Activated CD4-positive, alpha-beta T cell treated with anti-CD3 and anti-CD28 coated beads for 36 hours (primary cell): ENCODE measurements around the gene KPNA2. TPM values are rescaled to one million over a fixed set of nuclear protein-coding genes. Genes with fewer than 3 reads are reported as not detected.
"Not testable (repeated sequence)": the region's sequence is repeated elsewhere in the genome, so short reads cannot be mapped to it uniquely, and the experiment has no call there.

Source experiments
- ATAC-seq: fragments of 200-7000 bp; cut with Tn5 transposase; one replicate; pipeline ENCODE4 v1.10.0; 2021; ENCODE audit warnings: mild to moderate bottlenecking, moderate library complexity
- CTCF ChIA-PET: fragments of 350-600 bp; sonication (Branson Sonifier 250); formaldehyde crosslinking; loops from one replicate; lab custom pipeline; 2021; ENCODE audit warnings: antibody characterized with exemption; lab: Charles Lee
- POLR2A ChIA-PET: fragments of 350-600 bp; sonication (Branson Sonifier 250); formaldehyde crosslinking; loops from one replicate; lab custom pipeline; 2021; ENCODE audit warnings: antibody characterized with exemption, inconsistent platforms; lab: Charles Lee
- DNase-seq: peaks from one replicate; pipeline ENCODE4 v3.0.0-alpha.2; 2020
- H3K27ac Mint-ChIP-seq: one replicate; pipeline ENCODE4 v1.8.0; 2021; ENCODE audit warnings: mixed read lengths
- H3K27me3 Mint-ChIP-seq: one replicate; pipeline ENCODE4 v1.8.0; 2021; ENCODE audit warnings: mixed read lengths
- H3K36me3 Mint-ChIP-seq: one replicate; pipeline ENCODE4 v1.8.0; 2021; ENCODE audit warnings: low read depth, mixed read lengths
- H3K4me1 Mint-ChIP-seq: one replicate; pipeline ENCODE4 v1.8.0; 2021; ENCODE audit warnings: mixed read lengths
- H3K4me3 Mint-ChIP-seq: one replicate; pipeline ENCODE4 v1.8.0; 2021; ENCODE audit warnings: mild to moderate bottlenecking, moderate library complexity, mixed read lengths
- H3K9me3 Mint-ChIP-seq: one replicate; pipeline ENCODE4 v1.8.0; 2021; ENCODE audit warnings: low read depth, mixed read lengths
- intact Hi-C, 2 experiments: fragments of 100-400 bp; cut with DNase I in 1 of 2; cut with micrococcal nuclease in 1 of 2; formaldehyde crosslinking; loops; one replicate each; pipeline versions ENCODE4 v1.14.2 to v1.15.1; 2022 to 2024; cut with DNase I, micrococcal nuclease
- total RNA-seq, 2 experiments: library from RNA; stranded (reverse); gene quantifications; one replicate each; pipeline ENCODE4 v1.2.3, GENCODE V29; 2021

Gene KPNA2
- total RNA-seq, 2 experiments from 2014 or later: 186 to 190 TPM

DNA sequence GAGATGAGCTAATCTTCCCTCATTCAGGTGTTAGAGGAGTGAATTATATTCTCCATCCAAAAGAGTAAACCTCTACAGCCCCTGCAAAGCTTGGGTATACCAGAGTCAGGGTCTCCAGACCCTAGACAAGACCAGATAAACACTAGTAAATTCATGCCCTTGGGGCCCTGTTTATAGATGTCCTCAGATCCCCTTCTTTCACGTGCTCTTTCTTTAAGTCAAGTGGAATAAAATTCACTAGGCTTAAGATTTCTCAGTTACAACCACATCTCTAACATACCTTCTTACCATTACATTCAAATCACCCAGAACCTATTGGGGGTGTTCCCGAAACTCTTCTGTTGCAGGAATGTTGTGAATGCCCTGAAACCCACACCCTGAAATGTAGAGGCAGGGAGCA lies 37.1 kb upstream of the KPNA2 start:
- intact Hi-C loops: loop anchor here in 1 of 2 experiments (10.0 kb wide), 1 partner anchor 624 kb away; the partner anchor contains the start of gene PITPNC1
- ChIA-PET POLR2A (no interaction called here), CTCF (no interaction called here)
- ATAC-seq (no peak), DNase-seq (no peak)
- H3K36me3 Mint-ChIP-seq: no peaks in the 10 kb centered on the region
- H3K4me1 Mint-ChIP-seq: peaks cover 21% of the 10 kb centered on the region
- H3K4me3 Mint-ChIP-seq: no peak overlapping the region
- H3K9me3 Mint-ChIP-seq: no peaks in the 10 kb centered on the region
- H3K27me3 Mint-ChIP-seq: peaks cover 13% of the 10 kb centered on the region
- no peak overlapping the region for H3K27ac Mint-ChIP-seq

DNA sequence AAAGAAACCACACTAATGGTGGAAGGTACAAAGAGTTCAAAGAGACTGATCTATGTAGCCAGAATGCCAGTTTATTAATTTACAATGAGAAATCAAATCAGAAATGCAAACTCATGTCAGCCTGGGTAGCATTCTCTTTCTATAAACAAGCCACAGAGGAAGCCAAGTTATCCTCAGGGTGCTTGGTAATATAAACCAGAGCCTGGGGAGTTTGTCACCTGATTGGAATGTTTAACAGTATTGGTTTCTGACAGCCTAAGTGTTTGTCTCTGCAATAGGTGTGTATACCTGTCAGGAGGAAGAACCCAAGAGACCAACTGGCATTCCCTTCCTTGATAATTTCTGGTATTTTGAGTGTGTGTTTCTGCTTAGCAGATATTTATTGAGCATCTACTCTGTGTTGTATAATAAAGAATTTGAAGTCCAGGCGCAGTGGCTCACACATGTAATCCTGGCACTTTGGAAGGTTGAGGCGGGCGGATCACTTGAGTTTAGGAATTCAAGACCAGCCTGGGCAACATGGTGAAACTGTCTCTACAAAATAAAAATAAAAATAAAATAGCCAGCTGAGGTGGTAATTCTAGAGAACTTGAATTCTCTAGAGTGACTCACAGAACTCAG lies 36.1 kb upstream of the KPNA2 start:
- ChIA-PET POLR2A (no interaction called here), CTCF (no interaction called here)
- no peak overlapping the region for H3K4me3 Mint-ChIP-seq
- H3K27me3 Mint-ChIP-seq: peaks cover 13% of the 10 kb centered on the region
- peaks cover 21% of the 10 kb centered on the region for H3K4me1 Mint-ChIP-seq
- H3K36me3 Mint-ChIP-seq: no peaks in the 10 kb centered on the region
- H3K9me3 Mint-ChIP-seq: no peaks in the 10 kb centered on the region
- no peak for DNase-seq
- H3K27ac Mint-ChIP-seq: no peak overlapping the region
- intact Hi-C loops: loop anchor here in 1 of 2 experiments (10.0 kb wide), 1 partner anchor 625 kb away; the partner anchor contains the start of gene PITPNC1
- ATAC-seq: no peak

GRCh38 chr17:68004201-68004600 lies 31.3 kb upstream of the KPNA2 start:
- no peak overlapping the region for H3K27ac Mint-ChIP-seq
- H3K36me3 Mint-ChIP-seq: no peaks in the 10 kb centered on the region
- POLR2A ChIA-PET: no interaction called here
- CTCF ChIA-PET: no interaction called here
- no peaks in the 10 kb centered on the region for H3K27me3 Mint-ChIP-seq
- intact Hi-C loops: no loop called here
- H3K4me3 Mint-ChIP-seq: no peak overlapping the region
- DNase-seq (no peak), ATAC-seq (no peak)
- H3K4me1 Mint-ChIP-seq: no peaks in the 10 kb centered on the region
- H3K9me3 Mint-ChIP-seq: no peaks in the 10 kb centered on the region

DNA sequence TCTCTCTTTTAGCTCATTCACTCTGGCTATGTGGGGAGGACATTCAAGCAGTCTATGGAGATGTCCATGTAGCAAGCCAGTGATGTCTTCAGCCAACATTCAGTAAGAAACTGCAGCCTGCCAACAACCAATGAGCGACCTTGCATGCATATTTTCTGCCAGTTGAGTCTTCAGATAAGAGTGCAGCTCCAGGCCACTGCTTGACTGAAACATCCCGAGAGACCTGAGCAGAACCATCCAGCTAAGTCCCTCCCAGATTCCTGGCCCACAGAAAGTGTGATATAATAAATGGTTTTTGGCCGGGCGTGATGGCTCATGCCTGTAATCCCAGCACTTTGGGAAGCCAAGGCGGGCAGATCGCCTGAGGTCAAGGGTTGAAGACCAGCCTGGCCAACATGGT lies 28.7 kb upstream of the KPNA2 start:
- POLR2A ChIA-PET: interaction anchor here (0.6 to 0.7 kb wide), 3 partner anchors 9 to 230 kb away, joined by 3 to 11 read pairs (median 4); no protein-coding TSS in a partner anchor
- H3K4me3 Mint-ChIP-seq: no peak overlapping the region

GRCh38 chr17:68011199-68011665 lies 24.3 kb upstream of the KPNA2 start:
- intact Hi-C loops: loop anchor here (1.0 to 5.0 kb wide), 6 partner anchors 8 to 211 kb away; partner anchors contain the start of gene C17orf58 (in 1 of the 2)
- ChIA-PET CTCF (interaction anchor here (0.7 to 2.7 kb wide), 9 partner anchors 8 to 1408 kb away, joined by 3 to 12 read pairs (median 5); partner anchors contain the start of gene C17orf58), POLR2A (interaction anchor here (0.6 kb wide), 1 partner anchor 33 kb away, joined by 3 read pairs; no protein-coding TSS in a partner anchor)
- peaks cover 5% of the 10 kb centered on the region for H3K4me1 Mint-ChIP-seq
- H3K27me3 Mint-ChIP-seq: no peaks in the 10 kb centered on the region
- peak overlapping the region; percentile 67 for H3K27ac Mint-ChIP-seq
- peak overlapping the region; percentile 64 for H3K4me3 Mint-ChIP-seq
- ATAC-seq (peak; percentile 90), DNase-seq (peak; percentile 86)
- no peaks in the 10 kb centered on the region for H3K9me3 Mint-ChIP-seq
- H3K36me3 Mint-ChIP-seq: no peaks in the 10 kb centered on the region

More for the DNA sequence above, 28.7 kb upstream of the KPNA2 start:
- intact Hi-C loops: no loop called here
- Mint-ChIP-seq H3K36me3 (no peaks in the 10 kb centered on the region), H3K27me3 (no peaks in the 10 kb centered on the region), H3K9me3 (no peaks in the 10 kb centered on the region), H3K4me1 (peaks cover 5% of the 10 kb centered on the region), H3K27ac (no peak overlapping the region)
- ATAC-seq (no peak), DNase-seq (no peak)
- CTCF ChIA-PET: interaction anchor here (1.7 kb wide), 1 partner anchor 13 kb away, joined by 7 read pairs; no protein-coding TSS in a partner anchor

DNA sequence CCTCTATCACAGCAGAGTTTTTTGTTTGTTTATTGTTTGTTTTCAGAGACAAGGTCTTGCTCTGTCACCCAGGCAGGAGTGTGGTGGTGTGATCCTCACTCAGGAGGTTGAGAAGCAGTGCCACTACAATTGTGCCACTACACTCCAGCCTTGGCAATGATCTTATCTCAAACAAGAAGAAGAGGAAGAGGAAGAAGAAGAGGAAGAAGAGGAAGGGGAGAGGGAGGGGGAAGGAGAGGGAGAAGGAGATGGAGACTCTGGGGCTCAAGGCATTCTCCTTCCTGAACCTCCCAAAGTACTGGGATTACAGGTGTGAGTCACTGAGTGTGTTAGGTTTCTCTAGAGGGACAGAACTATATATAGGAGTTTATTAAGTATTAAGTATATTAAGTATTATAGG lies 22.1 kb upstream of the KPNA2 start:
- ATAC-seq: no peak
- intact Hi-C loops: loop anchor here in 1 of 2 experiments (5.0 kb wide), 1 partner anchor 51 kb away; no protein-coding TSS in a partner anchor
- H3K9me3 Mint-ChIP-seq: no peaks in the 10 kb centered on the region
- peaks cover 5% of the 10 kb centered on the region for H3K4me1 Mint-ChIP-seq
- no peaks in the 10 kb centered on the region for H3K36me3 Mint-ChIP-seq
- no peak overlapping the region for H3K4me3 Mint-ChIP-seq
- H3K27ac Mint-ChIP-seq: no peak overlapping the region
- ChIA-PET POLR2A (no interaction called here), CTCF (no interaction called here)
- DNase-seq: no peak
- H3K27me3 Mint-ChIP-seq: no peaks in the 10 kb centered on the region

DNA sequence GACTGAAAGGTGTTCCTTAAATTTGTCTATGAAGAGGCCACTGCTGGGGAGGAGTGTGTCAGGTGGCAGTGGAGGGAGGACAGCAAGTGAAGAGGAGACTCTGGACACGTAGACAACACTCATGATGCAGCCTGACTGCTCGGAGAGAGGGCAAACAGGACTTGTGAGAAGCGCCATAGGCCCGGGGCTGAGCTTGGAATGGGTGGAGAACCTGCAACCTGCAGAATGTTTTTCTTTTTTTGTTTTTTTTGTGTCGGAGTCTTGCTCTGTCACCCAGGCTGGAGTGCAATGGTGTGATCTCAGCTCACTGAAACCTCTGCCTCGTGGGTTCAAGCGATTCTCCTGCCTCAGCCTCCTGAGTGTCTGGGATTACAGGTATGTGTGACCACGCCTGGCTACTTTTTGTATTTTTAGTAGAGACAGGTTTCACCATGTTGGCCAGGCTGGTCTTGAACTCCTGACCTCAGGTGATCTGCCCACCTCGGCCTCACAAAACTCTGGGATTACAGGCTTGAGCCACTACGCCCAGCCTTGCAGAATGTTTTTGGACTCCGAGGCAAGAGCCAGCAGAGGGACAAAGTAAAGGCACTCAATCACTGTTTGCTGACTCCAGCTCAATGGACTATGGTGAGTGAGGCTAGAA lies 20.3 kb upstream of the KPNA2 start:
- ATAC-seq (no peak), DNase-seq (no peak)
- no peaks in the 10 kb centered on the region for H3K9me3 Mint-ChIP-seq
- peaks cover 9% of the 10 kb centered on the region for H3K4me1 Mint-ChIP-seq
- H3K4me3 Mint-ChIP-seq: no peak overlapping the region
- no peaks in the 10 kb centered on the region for H3K27me3 Mint-ChIP-seq
- H3K27ac Mint-ChIP-seq: no peak overlapping the region
- H3K36me3 Mint-ChIP-seq: peaks cover 2% of the 10 kb centered on the region
- intact Hi-C loops: no loop called here
- POLR2A ChIA-PET: interaction anchor here (0.7 kb wide), 1 partner anchor 8 kb away, joined by 4 read pairs; no protein-coding TSS in a partner anchor
- CTCF ChIA-PET: interaction anchor here (1.3 kb wide), 2 partner anchors 20 to 59 kb away, joined by 3 to 6 read pairs; no protein-coding TSS in a partner anchor

GRCh38 chr17:68016838-68017237 lies 18.7 kb upstream of the KPNA2 start:
- DNase-seq (no peak), ATAC-seq (no peak)
- Mint-ChIP-seq H3K27ac (no peak overlapping the region), H3K9me3 (no peaks in the 10 kb centered on the region), H3K4me1 (peaks cover 8% of the 10 kb centered on the region), H3K4me3 (no peak overlapping the region), H3K36me3 (peaks cover 2% of the 10 kb centered on the region), H3K27me3 (no peaks in the 10 kb centered on the region)
- ChIA-PET POLR2A (no interaction called here), CTCF (no interaction called here)
- intact Hi-C loops: no loop called here

DNA sequence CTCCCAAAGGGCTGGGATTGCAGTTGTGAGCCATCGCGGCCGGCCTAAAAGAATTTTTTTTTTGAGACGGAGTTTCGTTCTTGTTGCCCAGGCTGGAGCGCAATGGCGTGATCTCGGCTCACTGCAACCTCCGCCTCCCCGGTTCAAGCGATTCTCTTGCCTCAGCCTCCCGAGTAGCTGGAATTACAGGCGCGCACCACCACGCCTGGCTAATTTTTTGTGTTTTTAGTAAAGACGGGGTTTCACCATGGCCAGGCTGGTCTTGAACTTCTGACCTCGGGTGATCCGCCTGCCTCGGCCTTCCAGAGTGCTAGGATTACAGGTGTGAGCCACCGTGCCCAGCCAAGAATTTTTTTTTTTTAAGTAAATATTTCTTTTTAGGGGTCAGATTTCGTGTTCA lies 17.0 kb upstream of the KPNA2 start:
- intact Hi-C loops: loop anchor here in 1 of 2 experiments (2.0 kb wide), 1 partner anchor 24 kb away; no protein-coding TSS in a partner anchor
- H3K4me1 Mint-ChIP-seq, H3K27me3 Mint-ChIP-seq, H3K36me3 Mint-ChIP-seq, H3K9me3 Mint-ChIP-seq, DNase-seq, H3K4me3 Mint-ChIP-seq, ATAC-seq, POLR2A ChIA-PET, H3K27ac Mint-ChIP-seq: not testable (repeated sequence)
- CTCF ChIA-PET: interaction anchor here (0.7 kb wide), 1 partner anchor 428 kb away, joined by 3 read pairs; no protein-coding TSS in a partner anchor

DNA sequence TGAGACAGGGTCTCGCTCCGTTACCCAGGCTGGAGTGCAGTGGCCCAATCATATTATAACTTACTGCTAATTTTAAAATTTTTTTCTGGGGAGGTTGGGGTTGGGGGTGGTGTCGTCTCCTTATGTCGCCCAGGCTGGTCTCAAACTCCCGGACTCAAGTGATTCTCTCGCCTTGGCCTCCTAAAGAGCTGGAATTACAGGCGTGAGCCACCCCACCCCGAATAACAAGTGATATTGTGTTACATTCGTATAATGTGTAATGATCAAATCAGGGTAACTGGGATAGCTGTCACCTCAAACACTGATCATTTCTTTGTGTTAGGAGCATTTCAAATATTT lies 16.2 kb upstream of the KPNA2 start:
- Mint-ChIP-seq H3K9me3 (no peaks in the 10 kb centered on the region), H3K4me3 (peak overlapping the region; percentile 78), H3K36me3 (peaks cover 2% of the 10 kb centered on the region), H3K4me1 (peaks cover 8% of the 10 kb centered on the region), H3K27ac (no peak overlapping the region), H3K27me3 (no peaks in the 10 kb centered on the region)
- POLR2A ChIA-PET: interaction anchor here (1.7 to 1.9 kb wide), 2 partner anchors 17 to 21 kb away, joined by 5 to 12 read pairs; partner anchors contain the start of gene KPNA2
- DNase-seq (no peak), ATAC-seq (no peak)
- intact Hi-C loops: loop anchor here (1.0 to 2.0 kb wide), 2 partner anchors 8 to 25 kb away; no protein-coding TSS in a partner anchor
- CTCF ChIA-PET: interaction anchor here (0.6 to 1.8 kb wide), 9 partner anchors 8 to 229 kb away, joined by 3 to 9 read pairs (median 6); partner anchors contain the start of genes AMZ2 and KPNA2
